ENCODE data around the gene GHR. TPM values are rescaled to one million over a fixed set of nuclear protein-coding genes. Genes with fewer than 3 reads are reported as not detected.
A peak's percentile ranks its signal among the peaks of the same experiment; 100 is the strongest.
"Not testable (repeated sequence)": the region's sequence is repeated elsewhere in the genome, so short reads cannot be mapped to it uniquely, and the experiment has no call there.

Gene GHR
- total RNA-seq, 1 donor = under 0.01 TPM

DNA sequence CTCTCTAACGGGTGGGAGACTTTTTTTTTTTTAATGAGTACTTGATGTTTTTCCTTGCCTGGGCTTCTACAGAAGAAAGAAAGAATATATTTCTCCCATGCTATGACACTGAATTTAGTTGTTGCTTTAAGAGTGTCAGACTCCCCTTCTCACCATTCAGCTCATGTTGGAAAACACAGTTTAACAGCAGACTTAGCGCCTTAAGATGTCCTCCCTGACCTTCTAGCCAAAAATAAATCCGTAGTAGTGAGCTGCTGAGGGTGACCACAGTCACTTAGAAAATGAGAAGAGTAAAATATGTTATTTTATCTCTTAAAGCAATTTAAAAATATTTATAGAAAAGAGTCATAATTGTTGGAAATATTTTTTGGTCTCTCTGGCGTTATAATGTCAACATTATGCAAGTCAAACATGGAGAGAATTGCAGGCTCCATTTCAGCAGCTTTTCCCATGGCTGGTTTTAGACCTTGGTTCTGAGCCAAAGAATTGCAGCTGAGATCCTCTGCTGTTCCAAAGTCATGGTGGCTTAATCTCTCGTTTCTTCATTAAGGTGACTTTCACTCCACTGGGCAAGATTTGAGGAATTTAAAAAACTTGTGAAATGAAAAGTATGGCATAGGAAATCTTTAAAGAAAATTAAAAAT is 143.5 kb downstream of the GHR start:
- DNase-seq (ENCODE audit: low read depth in 2 of 3, low spot score in 2 of 3) = no peak

DNA sequence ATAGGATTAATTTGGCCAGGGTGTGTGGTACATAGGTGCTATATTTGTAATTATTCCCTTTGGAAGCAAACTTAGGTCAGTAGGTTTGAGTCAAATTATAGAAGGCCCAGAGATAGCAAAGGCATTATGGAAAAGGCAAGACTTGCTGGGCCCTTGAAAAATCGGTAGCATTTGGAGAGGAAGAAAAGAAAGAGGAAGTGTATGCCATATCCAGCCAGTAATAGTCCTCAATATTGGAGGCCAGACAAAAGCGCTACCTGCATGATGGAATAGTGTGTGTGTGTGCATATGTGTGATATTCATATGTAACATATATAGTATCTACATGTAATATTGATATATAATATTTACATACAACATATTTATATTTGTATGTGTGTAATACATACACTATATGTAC is 146.1 kb downstream of the GHR start:
- no peak for DNase-seq (ENCODE audit: low read depth in 2 of 3, low spot score in 2 of 3)

DNA sequence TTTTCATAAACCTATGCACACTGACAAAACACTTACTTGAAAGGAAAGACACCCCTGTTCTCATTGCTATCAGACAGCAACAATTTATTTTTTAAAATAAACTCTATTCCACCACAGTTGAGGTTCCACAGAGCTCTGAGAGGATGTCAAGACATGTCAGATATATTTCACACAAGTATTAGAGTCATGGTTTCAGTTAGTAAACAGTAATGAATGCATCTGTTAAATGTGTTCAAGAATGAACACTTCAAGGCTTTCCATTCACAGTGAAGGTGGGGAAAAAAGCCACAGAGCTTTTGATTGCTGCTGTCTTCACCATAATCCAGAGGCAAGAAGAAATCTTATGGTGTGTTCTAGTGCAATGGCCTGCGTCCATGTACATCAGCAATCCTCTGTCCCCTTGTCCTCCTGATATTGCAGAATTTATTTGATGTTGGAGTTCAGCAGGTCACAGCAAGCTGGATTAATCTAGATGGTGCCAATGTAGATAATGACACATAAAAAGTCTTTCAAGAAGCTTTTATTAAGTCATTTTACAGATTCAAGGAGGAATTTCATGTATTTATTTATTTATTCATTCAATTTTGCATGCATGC is 146.8 kb downstream of the GHR start:
- DNase-seq (ENCODE audit: low read depth in 2 of 3, low spot score in 2 of 3) = no peak

DNA sequence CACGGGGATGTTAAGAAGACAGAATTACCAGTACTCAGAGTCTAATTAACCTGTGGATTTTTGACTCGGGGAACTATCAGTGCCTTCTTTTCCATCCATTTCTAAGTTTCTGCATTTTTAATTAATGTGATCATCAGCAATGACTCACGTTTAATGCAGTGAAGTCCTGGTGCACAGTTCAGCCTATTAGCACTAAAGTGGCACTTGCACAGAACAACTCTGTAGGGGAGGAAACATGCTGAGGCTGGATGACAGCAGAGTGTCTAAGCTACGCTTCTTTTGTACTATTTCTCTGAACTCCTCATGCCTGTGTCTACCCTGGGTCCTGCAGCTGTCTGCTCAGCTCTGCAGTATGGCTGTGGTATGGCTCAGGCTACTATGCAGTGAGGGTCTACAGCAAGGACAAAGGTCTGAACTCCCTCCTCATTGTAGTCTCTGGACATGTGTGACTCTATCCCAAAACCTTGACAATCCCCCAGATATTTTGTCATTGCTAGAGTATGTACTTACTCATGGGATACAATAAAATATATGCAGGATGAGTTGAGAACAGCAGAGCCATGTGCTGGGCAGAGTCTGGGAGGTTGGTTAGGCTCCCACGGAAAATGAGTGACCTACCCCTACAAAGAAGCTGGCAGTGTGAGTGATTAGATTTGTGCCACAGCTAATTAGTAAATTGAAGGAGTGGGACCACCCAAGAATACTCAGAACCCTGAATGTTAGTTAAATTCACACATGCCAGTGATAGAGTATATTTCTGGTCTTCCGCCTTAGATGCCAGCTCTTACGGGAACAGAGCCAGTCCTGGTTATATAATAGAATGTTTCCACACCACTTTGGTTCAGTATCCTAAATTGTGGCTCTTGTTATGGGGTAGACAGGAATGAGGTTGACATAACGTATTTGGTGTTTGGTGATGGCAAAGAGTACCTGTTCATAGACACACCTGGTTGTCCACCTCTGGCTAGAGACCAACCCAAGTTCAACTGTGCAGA is 148.0 kb downstream of the GHR start:
- no peak for DNase-seq (ENCODE audit: low read depth in 2 of 3, low spot score in 2 of 3)

DNA sequence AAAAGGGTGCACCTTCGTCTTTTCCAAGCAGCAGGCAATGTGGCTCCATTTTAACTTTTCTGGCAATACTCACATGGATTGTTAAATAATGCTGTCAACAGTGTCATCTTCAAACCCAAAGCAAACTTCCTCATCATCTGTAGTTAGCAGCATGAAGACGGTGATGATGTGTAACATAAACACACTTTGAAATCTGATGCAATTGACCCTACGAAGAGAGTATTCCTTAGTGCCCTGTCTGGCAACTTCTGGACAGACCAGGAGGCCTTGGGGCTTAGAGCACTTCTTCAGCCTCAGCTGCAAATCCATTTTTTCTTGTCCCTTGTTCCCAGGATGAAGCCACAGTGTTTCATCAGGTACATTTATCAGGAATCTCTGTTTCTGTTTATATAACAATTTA is 149.1 kb downstream of the GHR start:
- DNase-seq (ENCODE audit: low read depth in 2 of 3, low spot score in 2 of 3) = no peak

DNA sequence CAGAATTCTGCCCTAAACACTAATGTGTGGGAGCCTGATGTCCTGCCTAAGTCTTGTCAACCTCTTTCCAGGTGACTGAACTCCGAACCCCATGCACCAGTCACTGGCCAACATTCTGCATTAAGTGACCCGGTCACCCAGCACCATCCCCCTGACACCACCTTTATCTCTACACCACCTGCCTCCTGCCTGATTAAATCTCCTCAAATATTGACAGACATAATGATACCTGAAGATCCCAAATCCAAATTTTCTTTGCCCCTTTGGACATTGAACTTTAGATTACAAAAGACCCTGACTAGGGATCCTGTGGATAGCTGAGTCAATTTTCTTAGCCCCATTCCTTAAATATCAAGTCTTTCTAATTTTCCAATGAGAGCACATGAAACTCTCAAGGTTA is 150.1 kb downstream of the GHR start:
- DNase-seq (ENCODE audit: low read depth in 2 of 3, low spot score in 2 of 3) = no peak

DNA sequence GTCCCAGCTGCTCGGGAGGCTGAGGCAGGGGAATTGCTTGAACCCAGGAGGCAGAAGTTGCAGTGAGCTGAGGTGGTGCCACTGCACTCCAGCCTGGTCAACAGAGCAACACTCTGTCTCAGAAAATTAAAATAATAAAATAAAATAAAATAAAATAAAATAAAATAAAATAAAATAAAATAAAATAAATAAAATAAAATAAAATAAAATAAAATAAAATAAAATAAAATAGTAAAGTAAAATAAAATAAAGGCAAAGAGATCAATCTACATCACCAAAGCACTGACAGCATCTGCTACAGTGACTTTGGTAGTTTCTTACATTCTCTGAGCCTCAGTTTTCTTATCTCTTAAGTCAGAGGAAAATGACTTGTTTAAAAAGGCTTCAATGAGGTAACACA is 152.7 kb downstream of the GHR start:
- not testable (repeated sequence) for DNase-seq (ENCODE audit: low read depth in 2 of 3, low spot score in 2 of 3)

DNA sequence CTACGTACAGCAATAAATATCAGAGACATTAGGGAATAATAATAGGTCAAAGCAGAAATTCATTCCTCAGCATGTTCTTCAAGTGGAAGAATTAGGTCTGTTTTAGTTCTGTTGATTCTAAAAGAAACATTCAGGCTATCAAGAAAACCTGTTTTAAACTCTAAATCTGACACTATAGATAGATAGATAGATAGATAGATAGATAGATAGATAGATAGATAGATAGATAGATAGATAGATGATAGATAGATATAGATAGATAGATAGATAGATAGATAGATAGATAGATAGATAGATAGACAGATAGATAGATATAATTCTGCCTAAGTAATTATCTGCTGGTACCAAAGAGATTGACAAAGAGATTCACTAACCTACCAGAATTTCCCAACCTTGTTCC is 155.7 kb downstream of the GHR start:
- not testable (repeated sequence) for DNase-seq (ENCODE audit: low read depth in 2 of 3, low spot score in 2 of 3)

DNA sequence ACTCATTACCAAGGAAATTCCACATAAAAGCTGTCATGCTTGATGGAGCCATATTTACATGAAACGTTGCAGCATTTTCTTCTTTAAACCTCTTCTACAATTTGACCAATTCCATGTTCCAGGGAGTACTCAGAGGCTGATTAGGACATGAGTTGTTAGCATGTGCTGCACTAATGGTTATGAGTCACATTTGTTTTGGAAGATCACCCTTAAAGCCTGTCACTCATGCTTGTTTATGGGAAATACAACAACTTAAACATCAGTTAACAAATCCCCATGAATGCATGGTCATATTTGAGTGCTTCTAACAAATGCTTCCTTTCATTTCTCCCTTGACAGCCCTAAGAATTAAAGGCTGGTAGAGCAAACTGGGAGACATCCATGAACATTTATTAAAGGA is 156.1 kb downstream of the GHR start:
- DNase-seq (ENCODE audit: low read depth in 2 of 3, low spot score in 2 of 3) = no peak

DNA sequence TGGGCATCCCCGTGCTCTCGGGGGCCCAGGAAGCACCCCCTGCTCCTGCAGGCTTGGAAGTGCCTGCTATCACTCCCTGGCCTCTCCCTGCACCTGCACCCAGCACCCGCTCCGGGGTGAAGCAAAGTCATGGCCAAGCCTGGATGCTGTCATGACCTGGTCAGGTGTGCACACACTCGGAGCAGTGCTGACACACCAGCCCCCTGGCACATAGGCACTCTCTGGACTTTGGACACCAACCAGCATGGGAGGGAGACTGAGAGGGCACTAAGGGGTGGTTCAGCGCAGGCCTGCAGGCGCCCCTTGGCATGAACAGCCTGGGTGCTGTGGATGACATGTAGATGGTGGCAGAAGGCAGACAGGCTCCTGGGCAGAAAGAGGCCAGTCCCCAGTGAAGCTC is 158.6 kb downstream of the GHR start:
- DNase-seq (ENCODE audit: low read depth in 2 of 3, low spot score in 2 of 3) = no peak

DNA sequence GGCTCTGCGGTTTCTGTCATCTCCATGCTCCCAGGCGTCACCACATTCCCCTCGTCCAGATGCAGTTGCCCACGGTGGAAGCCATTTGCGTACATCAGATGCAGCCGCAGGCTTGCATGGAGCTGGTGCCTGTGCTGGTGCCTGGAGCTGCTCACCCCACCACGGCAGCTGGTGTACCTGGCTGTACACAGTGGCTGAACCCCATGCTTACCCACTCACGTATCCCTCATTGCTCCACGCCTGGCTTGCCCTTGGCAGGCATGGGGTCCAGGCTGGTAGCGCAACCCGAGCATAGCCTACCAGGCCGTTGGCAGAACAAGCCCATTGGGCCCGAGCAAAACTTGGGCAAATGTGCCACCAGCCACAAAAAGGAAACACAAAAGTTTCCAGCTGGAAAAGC is 159.5 kb downstream of the GHR start:
- no peak for DNase-seq (ENCODE audit: low read depth in 2 of 3, low spot score in 2 of 3)

DNA sequence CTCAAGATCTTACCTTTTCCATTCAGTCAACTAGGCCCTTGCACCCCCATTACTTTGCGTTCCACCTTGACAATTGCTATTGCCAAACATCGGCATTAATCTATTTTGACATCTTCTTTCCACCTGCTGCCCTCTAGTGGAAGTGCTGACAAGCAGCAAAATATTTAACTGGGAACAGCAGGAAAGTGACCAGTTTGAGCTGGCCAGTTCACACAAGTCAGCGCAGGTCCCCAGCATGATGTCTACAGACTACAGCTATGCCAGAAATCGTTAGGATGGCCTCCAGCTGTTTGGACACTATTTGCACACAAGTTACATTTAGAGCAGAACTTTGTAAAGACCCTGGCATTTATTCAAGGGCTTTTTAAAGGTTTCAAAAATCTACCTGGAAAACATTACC is 160.1 kb downstream of the GHR start:
- DNase-seq (ENCODE audit: low read depth in 2 of 3, low spot score in 2 of 3) = peak; percentile 3 to 65 (median 44)

DNA sequence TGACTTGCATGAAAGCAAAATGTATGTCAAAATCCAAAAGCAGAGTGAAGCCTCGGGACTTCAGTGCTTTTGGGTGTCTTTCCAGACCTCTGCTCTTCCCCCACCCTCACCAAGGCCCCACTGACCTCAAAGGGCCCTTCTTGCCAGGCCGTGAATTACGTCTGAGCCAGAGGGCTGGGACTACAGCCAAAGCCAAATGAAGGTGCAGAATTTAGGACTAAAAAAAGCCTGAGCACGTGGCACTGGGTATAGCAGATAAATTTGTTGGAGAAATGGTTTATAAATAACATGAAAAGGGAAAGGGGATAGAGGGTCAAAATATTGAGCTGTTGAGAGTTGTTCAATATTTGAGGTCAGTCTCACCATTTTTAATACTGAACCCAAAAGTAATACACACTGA is 163.4 kb downstream of the GHR start:
- peak in 2 of 3 donors; percentile 24 to 69 for DNase-seq (ENCODE audit: low read depth in 2 of 3, low spot score in 2 of 3)

DNA sequence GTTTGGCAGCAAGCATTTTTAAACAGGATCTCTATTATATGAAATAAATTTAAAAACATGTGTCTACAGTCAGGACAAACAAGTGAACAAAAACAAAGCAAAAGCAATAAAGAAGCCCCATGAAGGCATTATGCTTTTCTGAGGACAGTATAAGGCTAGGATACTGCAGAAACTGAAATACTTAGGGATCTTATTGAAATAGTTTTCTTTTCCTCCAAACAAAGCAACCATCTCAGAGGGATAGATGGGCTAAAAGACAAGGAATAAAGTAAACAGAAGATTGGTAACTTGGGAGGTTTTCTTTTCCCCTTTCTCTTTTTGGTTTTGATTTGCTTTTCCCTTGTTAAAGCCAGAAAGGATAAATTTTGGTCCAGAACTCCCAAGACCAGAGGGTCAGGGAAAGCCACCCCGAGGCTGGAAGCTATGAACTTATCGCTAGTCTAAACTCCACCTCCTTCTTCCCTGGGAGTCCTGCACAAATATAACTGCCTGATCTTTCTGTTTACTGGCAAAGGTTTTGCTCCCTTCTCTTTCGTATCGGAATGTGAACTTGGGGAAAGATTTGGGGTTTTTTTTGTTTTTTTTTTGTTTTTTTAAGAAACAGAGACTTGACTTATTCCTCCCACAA is 164.0 kb downstream of the GHR start:
- no peak for DNase-seq (ENCODE audit: low read depth in 2 of 3, low spot score in 2 of 3)

DNA sequence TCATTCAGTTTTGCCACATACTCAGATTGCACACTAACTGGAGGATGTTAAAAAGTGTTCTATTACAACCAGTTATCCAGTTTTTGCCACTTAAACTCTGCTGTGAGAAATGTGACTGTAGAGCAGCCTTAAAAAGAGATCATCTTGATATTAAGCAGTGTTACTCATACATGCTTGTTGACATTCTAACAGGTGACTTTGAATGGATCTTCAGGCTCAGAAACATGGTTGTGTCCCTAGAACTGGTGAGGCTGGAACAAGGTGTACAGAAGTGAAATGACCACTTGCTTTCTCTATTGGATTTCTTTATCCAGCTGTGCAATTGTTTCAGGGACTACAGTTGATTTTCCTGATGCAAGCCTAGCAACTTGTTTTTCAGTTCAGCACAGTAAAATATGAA is 167.3 kb downstream of the GHR start:
- no peak for DNase-seq (ENCODE audit: low read depth in 2 of 3, low spot score in 2 of 3)

DNA sequence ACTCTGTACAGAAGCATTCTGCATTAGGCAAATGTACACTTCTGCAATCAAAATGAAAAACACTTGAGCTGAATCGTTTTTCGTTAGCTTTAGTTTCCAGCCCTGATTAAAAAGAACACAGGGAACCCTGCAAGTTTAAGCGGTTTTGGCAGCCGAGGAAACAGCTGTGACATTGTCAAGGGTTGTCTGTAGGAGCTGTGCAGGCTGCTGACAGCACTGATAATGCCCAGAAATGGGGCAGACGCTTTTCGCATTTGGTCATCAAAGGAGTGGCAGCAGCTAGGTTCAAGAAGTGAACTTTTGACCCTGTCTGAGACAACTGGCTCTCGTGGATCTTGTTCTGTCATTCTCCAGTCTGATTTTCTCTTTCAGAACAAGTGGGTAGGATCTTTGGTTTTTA is 167.8 kb downstream of the GHR start:
- DNase-seq (ENCODE audit: low read depth in 2 of 3, low spot score in 2 of 3) = peak in 2 of 3 donors; percentile 51 to 93

DNA sequence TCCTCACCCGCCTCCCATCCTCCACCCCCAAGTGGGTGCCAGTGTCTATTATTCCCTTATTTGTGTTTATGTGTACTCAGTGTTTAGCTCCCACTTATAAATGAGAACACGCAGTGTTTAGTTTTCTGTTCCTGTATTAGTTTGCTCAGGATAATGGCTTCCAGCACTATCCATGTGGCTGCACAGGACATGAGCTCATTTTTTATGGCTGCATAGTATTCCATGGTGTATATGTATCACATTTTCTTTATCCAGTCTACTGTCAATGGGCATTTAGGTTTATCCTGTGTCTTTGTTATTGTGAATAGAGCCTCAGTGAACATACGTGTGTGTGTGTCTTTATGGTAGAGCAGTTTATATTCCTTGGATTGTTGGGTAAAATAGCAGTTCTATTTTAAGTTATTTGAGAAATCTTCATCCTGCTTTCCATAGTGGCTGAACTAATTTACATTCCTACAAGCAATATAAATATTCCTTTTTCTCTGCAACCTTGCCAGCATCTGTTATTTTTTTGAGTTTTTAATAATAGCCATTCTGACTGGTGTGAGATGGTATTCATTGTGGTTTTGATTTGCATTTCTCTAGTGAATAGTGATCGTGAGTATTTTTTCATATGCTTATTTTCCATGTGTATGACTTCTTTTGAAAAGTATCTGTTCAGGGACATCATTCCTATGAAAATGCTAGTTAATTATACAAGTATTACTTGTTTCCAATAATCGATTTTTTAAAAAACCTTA is 169.3 kb downstream of the GHR start:
- no peak for DNase-seq (ENCODE audit: low read depth in 2 of 3, low spot score in 2 of 3)

DNA sequence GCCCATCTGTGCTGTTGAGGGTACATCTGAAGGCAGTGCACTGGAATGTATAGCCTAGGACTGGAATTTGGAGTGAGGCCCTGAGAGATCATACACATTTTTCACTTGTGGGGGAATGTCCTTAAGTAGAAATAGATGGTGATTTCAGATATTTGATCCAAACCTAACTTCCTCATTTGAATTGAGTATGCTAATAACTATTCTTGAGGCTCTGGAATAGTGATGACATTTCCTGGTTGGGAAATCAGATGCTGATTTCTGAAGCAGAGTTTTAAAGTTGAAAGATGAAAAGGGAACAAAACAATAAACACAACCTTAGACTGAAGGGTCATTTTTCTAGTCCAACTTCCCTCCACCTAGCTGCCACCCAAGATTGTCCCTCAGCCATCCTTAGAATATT is 170.4 kb downstream of the GHR start:
- DNase-seq (ENCODE audit: low read depth in 2 of 3, low spot score in 2 of 3) = no peak

DNA sequence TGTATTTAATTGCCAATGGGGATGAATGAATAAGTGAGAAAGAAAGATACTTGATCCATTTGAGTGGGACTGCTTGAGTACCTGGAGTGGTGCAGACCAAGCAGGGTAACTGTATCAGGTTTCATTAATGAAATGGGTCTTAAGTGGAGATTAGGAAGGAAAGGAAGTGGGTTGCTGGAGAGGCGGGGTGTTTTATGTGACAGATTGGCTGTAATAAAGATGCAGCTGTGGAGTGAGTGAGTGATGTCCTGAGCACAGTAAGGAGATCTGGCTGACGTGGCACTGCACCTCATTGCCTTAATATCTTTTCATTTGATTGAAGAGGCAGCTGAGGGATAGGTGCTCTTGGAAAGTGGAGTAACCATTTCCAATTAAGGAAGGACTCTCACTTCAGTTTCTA is 172.4 kb downstream of the GHR start:
- no peak for DNase-seq (ENCODE audit: low read depth in 2 of 3, low spot score in 2 of 3)

DNA sequence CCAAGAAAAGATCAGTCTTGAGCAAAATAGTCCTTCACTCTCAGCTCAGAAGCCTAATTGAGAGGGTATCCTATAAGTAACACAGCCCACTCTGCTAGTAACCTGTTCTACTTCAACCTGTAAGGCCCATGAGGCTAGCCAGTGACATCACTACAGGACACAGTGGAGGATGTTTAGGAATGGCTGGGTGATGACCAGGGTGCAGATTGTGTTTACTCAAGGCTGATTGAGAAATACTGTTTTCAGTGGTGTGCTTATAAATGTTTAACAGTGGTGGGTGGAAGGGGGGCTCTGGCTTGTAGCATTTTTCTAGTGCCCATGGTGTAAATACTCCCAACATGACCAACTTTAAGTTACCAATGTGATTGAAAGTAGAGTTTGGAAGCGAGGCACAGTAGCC is 173.6 kb downstream of the GHR start:
- no peak for DNase-seq (ENCODE audit: low read depth in 2 of 3, low spot score in 2 of 3)
